ENCODE results near the gene SEL1L3.

Gene SEL1L3

GRCh38 chr4:25845841-25846653 is 16.7 kb downstream of the SEL1L3 start:
- DNase-seq = no peak

- no peak for DNase-seq
Observed at GRCh38 chr4:25844961-25845712, 17.7 kb downstream of the SEL1L3 start.

GRCh38 chr4:25843340-25844097 is 19.3 kb downstream of the SEL1L3 start:
- no peak for DNase-seq

- DNase-seq = no peak
Observed at GRCh38 chr4:25842229-25842845, 20.5 kb downstream of the SEL1L3 start.

- DNase-seq = no peak
Observed at GRCh38 chr4:25839687-25840086, 23.1 kb downstream of the SEL1L3 start.

GRCh38 chr4:25839233-25839632 is 23.6 kb downstream of the SEL1L3 start:
- no peak for DNase-seq

- no peak for DNase-seq
Observed at GRCh38 chr4:25838526-25838925, 24.3 kb downstream of the SEL1L3 start.

GRCh38 chr4:25837107-25837506 is 25.7 kb downstream of the SEL1L3 start:
- no peak for DNase-seq

GRCh38 chr4:25835384-25835783 is 27.4 kb downstream of the SEL1L3 start:
- no peak for DNase-seq

GRCh38 chr4:25834411-25835107 is 28.2 kb downstream of the SEL1L3 start:
- no peak for DNase-seq

GRCh38 chr4:25830548-25830947 is 32.2 kb downstream of the SEL1L3 start:
- DNase-seq = no peak

- no peak for DNase-seq
Observed at GRCh38 chr4:25827897-25828296, 34.9 kb downstream of the SEL1L3 start.

GRCh38 chr4:25827373-25827772 is 35.4 kb downstream of the SEL1L3 start:
- DNase-seq = no peak

GRCh38 chr4:25826074-25826752 is 36.6 kb downstream of the SEL1L3 start:
- no peak for DNase-seq

- no peak for DNase-seq
Observed at GRCh38 chr4:25823632-25824031, 39.2 kb downstream of the SEL1L3 start.

GRCh38 chr4:25821899-25822298 is 40.9 kb downstream of the SEL1L3 start:
- no peak for DNase-seq

GRCh38 chr4:25821267-25821666 is 41.5 kb downstream of the SEL1L3 start:
- no peak for DNase-seq

GRCh38 chr4:25818876-25819275 is 43.9 kb downstream of the SEL1L3 start:
- DNase-seq = no peak

- DNase-seq = no peak
Observed at GRCh38 chr4:25818371-25818871, 44.4 kb downstream of the SEL1L3 start.

GRCh38 chr4:25817059-25817681 is 45.6 kb downstream of the SEL1L3 start:
- DNase-seq = no peak

GRCh38 chr4:25816591-25817058 is 46.2 kb downstream of the SEL1L3 start:
- DNase-seq = no peak
